ENCODE measurements around the gene ATXN10. TPM values are rescaled to one million over a fixed set of nuclear protein-coding genes. Genes with fewer than 3 reads are reported as not detected.

The ATXN10 gene
- total and polyA plus RNA-seq, 2 of the 8 experiments (the other 6 are each of a cell fraction or from before 2014, with no cell fraction given), result 134 to 210 TPM

DNA sequence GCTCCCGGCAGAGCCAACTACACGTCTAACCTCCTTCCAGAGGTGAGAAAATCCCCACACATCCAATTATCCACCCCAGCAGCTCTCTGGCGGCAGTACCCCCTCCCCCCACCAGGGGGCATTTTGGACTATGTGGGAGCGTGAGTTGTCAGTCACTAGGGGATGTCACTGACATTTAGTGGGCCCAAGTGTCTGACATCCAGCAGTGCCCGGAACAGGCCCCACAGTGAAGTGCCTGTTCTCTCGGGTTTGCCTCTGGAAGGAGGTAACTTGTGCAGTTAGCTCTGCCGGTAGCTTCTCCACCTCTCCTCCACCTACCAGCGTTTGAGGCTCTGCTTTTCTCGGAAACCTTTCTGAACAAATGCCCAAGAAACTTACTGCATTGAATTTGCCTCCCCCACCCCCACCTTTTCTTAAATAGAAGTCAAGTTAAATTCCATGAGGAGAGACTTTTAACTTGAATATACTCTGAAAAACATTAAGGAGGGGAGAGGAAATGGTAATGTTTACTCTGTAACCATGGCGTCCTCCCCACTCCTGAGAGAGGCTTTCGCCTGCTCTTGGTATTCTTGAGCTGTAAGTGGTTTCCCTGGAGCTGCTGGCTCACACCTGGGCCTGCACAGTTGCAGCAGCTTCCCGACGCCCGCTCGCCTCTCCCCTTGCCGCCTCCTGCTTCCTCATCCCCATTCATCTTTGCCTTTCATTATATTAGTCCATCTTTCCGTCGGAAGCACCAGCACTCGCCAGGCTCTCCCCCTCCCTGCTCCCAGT lies 192.5 kb downstream of the ATXN10 start:
- DNase-seq (ENCODE audit: low read depth in 1 of 2, low spot score in 2 of 2) (peak in 1 of 2 experiments; percentile 96), FAIRE-seq (no peak)
- H3K9me3 ChIP-seq (ENCODE audit: insufficient read depth in 2 of 2, low read depth in 1 of 2, low read length in 1 of 2), result no peaks in the 10 kb centered on the region; a peak in 1 of 4 replicates
- TF ChIP-seq SIRT6 (IDR thresholded peaks at IDR 0.05; ENCODE audit: low read length) (no peak), NANOG (IDR thresholded peaks at IDR 0.05; ENCODE audit: insufficient read depth, low read depth, low read length, poor library complexity, severe bottlenecking) (no peak), SP1 (IDR thresholded peaks at IDR 0.05; ENCODE audit: low read depth, low read length) (no peak), HDAC6 (IDR thresholded peaks at IDR 0.05; ENCODE audit: low read depth, low read length) (no peak), BCL11A (IDR thresholded peaks at IDR 0.05; ENCODE audit: low read depth in 2 of 2, low read length in 2 of 2) (no peak), CBX5 (IDR thresholded peaks at IDR 0.05; ENCODE audit: low read depth, low read length) (no peak), SUZ12 (IDR thresholded peaks at IDR 0.05; ENCODE audit: low read length) (0 out of 2 replicates have a peak, but pooled peaks have one; percentile 37)
- TF ChIP-seq, protein P1, sequence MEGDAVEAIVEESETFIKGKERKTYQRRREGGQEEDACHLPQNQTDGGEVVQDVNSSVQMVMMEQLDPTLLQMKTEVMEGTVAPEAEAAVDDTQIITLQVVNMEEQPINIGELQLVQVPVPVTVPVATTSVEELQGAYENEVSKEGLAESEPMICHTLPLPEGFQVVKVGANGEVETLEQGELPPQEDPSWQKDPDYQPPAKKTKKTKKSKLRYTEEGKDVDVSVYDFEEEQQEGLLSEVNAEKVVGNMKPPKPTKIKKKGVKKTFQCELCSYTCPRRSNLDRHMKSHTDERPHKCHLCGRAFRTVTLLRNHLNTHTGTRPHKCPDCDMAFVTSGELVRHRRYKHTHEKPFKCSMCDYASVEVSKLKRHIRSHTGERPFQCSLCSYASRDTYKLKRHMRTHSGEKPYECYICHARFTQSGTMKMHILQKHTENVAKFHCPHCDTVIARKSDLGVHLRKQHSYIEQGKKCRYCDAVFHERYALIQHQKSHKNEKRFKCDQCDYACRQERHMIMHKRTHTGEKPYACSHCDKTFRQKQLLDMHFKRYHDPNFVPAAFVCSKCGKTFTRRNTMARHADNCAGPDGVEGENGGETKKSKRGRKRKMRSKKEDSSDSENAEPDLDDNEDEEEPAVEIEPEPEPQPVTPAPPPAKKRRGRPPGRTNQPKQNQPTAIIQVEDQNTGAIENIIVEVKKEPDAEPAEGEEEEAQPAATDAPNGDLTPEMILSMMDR (IDR thresholded peaks at IDR 0.05; ENCODE audit: control extremely low read depth in 1 of 3, insufficient read depth in 1 of 3, low read depth in 1 of 3, low read length in 3 of 3), result peak; percentile 82 to 91 (median 86)

More for the DNA sequence above, 192.5 kb downstream of the ATXN10 start:
- Histone ChIP-seq H2BK12ac (ENCODE audit: low read depth, low read length) (no peak overlapping the region), H3K4me3 (ENCODE audit: extremely low read depth in 1 of 4, insufficient read depth in 2 of 4, low read depth in 3 of 4, low read length in 4 of 4) (no peak overlapping the region), H2AFZ (ENCODE audit: low read length) (no peak overlapping the region), H2BK120ac (replicated peaks; ENCODE audit: low read depth, low read length) (no peak overlapping the region), H3K23ac (ENCODE audit: insufficient read length) (no peak overlapping the region), H4K91ac (replicated peaks; ENCODE audit: insufficient read length, low read length) (no peak overlapping the region), H3K4me1 (replicated peaks in 1 of 4; ENCODE audit: control insufficient read depth in 3 of 4, insufficient read depth in 4 of 4, low read length in 3 of 4) (peaks cover 0 to 8% (median 1%) of the 10 kb centered on the region in 4 experiments; a peak in 5 of 7 replicates), H3K79me1 (ENCODE audit: low read depth, low read length) (no peaks in the 10 kb centered on the region; the same call in 1 of the 2 replicates), H3K27me3 (replicated peaks in 1 of 4; ENCODE audit: control insufficient read depth in 3 of 4, extremely low read depth in 1 of 4, insufficient read depth in 3 of 4, low read length in 3 of 4) (peaks cover 25 to 48% (median 44%) of the 10 kb centered on the region in 4 experiments), H2BK5ac (ENCODE audit: low read depth, low read length) (no peak overlapping the region), H2BK20ac (ENCODE audit: low read length) (no peak overlapping the region), H3K14ac (ENCODE audit: insufficient read length) (no peak overlapping the region), H3K27ac (ENCODE audit: low read depth, low read length) (no peak overlapping the region), H2BK15ac (ENCODE audit: low read length) (no peak overlapping the region), H3K4me2 (ENCODE audit: insufficient read depth in 1 of 2, low read depth in 2 of 2, low read length in 2 of 2) (no peak overlapping the region), H4K5ac (ENCODE audit: insufficient read length, low read depth, low read length) (no peak overlapping the region), H3K56ac (replicated peaks; ENCODE audit: insufficient read length, low read depth, low read length) (no peak overlapping the region), H3K4ac (replicated peaks; ENCODE audit: insufficient read length, low read depth, low read length) (no peak overlapping the region), H3K23me2 (ENCODE audit: low read depth, low read length) (peaks cover 13% of the 10 kb centered on the region; the same call in 1 of the 2 replicates), H4K8ac (ENCODE audit: extremely low read depth, insufficient read depth, low read length) (no peak overlapping the region), H3K9ac (replicated peaks in 1 of 4; ENCODE audit: extremely low read depth in 1 of 4, low read depth in 3 of 4, low read length in 3 of 4) (no peak overlapping the region), H4K20me1 (replicated peaks in 1 of 2; ENCODE audit: control insufficient read depth in 1 of 2, insufficient read depth in 2 of 2, low read length in 2 of 2) (peaks cover 10 to 13% of the 10 kb centered on the region in 2 experiments), H2AK5ac (ENCODE audit: low read depth, low read length) (no peak overlapping the region), H3K79me2 (ENCODE audit: control insufficient read depth in 1 of 2, insufficient read depth in 2 of 2, low read length in 2 of 2) (no peaks in the 10 kb centered on the region), H3K36me3 (ENCODE audit: control insufficient read depth in 2 of 4, insufficient read depth in 4 of 4, low read length in 3 of 4) (no peaks in the 10 kb centered on the region), H3K18ac (ENCODE audit: extremely low read depth, low read length) (no peak overlapping the region)
- CTCF ChIA-PET (ENCODE audit: partially characterized antibody), result interaction anchor here (0.6 to 7.9 kb wide), 98 partner anchors 8 to 1575 kb away, joined by 3 to 78 read pairs (median 4); partner anchors contain the start of gene ARHGAP8
- POLR2A ChIA-PET (ENCODE audit: partially characterized antibody), result interaction anchor here (0.9 to 1.1 kb wide), 2 partner anchors 14 to 292 kb away, joined by 3 to 4 read pairs; no protein-coding TSS in a partner anchor
- WGBS, 2 experiments (ENCODE audit: extremely low coverage in 1 of 2, insufficient coverage in 1 of 2, insufficient read length in 1 of 2, insufficient replicate concordance in 2 of 2, low coverage in 1 of 2, low lambda C conversion rate in 2 of 2, missing lambda C conversion rate in 1 of 2), result 62% methylated on average over 19 of the region's 19 CpGs; no CpG with 5 or more reads in 1 of the 2 experiments

Data from H1 (cell line).